HG02588 (cell line): ENCODE results near the gene ALDH9A1.
"Not testable (repeated sequence)": the region's sequence is repeated elsewhere in the genome, so short reads cannot be mapped to it uniquely, and the experiment has no call there.

ENCODE experiments used
- ATAC-seq: cut with Tn5 transposase; IDR thresholded peaks from one replicate; pipeline ENCODE4 v1.9.1; 2021; ENCODE audit warnings: mild to moderate bottlenecking, moderate library complexity; ENCODE audit not compliant: unreplicated experiment

Gene ALDH9A1

DNA sequence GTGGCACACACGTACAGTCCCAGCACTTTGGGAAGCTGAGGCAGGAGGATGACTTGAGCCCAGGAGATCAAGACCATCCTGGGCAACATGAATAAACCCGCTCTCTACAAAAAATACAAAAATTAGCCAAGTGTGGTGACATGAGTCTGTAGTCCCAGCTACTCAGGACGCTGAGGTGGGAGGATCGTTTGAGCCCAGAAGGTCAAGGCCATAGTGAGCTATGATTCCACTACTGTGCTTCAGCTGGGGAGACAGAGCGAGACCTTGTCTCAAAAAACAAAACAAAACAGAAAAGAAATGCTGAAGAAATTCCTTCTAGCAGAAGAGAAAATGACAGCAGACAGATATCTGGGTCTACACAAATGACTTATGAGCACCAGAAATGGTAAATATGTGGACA is 10.3 kb downstream of the ALDH9A1 start:
- ATAC-seq: no peak

GRCh38 chr1:165686971-165687433 is 11.4 kb downstream of the ALDH9A1 start:
- ATAC-seq: peak; percentile 22

DNA sequence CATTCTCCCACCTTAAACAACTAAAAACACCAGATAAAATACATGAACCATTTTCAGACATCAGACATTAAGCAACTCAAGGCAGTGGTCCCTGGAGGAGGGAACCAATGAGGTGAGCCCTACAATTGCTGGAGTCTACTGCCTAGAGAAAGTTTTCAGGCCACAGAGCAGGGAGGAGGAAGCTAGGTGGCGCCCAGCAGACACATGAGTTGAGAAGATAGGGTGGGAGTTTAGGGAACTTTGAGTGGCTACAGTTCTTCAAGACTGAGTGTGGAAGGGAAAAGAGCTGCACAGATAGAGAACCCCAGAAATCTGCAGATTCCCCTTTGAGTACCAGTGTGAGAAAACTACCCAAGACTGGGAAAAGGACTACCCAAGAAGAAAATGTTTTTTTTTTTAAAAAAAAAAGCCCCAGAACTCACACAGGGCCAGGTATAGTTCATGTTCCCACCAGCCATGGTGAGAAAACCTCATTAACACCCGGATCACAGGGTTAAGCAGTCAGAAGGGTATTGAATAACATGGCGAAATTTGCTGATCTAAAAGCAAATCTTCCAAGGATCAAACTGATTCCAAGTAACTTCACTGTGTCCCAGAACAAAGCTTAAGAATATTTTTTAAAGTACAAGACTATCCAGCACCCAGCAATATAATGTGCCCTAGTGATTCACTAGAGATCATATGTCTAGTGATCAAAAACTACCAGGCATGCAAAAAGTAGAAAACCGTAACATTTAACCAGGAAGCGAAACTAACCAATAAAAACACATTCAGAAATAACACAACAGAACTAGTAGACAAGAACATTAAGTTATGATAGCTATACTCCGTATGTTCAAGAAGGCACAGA is 12.0 kb downstream of the ALDH9A1 start:
- ATAC-seq: peak; percentile 55

GRCh38 chr1:165683848-165684485 is 14.4 kb downstream of the ALDH9A1 start:
- ATAC-seq: no peak

DNA sequence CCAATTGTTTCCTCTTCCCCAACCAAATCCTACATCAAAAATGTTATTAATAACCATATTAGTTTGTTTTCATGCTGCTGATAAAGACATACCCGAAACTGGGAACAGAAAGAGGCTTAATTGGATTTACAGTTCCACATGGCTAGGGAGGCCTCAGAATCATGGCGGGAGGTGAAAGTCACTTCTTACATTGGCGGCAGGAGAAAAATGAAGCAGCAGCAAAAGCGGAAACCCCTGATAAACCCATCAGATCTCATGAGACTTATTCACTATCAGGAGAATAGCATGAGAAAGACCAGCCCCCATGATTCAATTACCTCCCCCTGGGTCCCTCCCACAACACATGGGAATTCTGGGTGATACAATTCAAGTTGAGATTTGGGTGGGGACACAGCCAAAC is 17.6 kb downstream of the ALDH9A1 start:
- ATAC-seq: not testable (repeated sequence)

- ATAC-seq: no peak
These were observed 18.1 kb downstream of the ALDH9A1 start for GRCh38 chr1:165680303-165680702.

DNA sequence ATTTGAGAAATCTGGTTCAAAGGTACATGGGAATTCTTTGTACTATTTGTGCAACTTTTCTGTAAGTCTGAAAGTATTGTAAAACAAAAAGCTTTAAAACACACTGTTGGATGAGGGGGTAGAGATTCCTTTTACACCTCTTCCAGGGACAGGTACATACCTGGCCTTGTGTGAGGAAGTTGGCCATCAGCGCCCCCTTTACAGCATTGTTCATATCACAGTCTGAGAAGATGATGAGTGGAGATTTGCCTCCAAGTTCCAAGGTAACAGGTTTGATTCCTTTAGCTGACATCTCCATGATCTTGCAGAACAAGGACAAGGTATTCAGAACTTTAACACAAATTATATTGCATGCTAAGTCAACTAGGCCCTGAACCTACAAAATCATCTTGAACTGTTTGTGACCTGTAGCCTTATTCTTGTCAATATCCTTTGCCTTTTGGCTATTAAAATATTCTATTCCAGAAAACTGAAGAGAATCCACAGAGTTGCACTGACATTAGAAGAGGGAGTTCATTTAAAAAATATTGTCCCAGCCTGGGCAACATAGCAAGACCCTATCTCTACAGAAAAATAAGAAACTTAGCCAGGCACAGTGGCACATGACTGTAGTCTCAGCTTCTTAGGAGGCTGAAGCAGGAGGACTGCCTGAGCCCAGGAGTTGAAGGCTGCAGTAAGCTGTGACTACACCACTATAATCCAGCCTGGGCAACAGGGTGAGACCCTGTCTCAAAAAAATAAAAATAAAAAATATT is 18.9 kb downstream of the ALDH9A1 start:
- no peak for ATAC-seq

DNA sequence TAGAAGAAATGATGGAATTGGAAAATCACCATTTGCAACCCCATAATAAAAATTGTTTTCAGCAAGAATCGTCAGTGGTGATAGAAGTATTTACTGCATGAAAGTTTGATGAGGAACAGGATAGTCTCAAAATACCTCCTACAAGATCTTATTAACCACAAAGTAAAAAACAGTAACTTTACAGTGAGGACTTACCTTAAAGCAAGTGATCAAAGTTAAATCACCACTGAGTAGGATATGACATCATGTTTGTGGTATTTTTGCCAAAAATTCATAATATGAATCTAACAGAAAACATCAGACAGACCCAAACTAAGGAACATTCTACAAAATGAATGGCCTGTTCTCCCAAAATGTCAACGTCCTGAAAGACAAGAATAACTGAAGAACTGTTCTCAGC is 19.9 kb downstream of the ALDH9A1 start:
- no peak for ATAC-seq

- no peak for ATAC-seq
These were observed 22.6 kb downstream of the ALDH9A1 start for GRCh38 chr1:165675794-165676193.

DNA sequence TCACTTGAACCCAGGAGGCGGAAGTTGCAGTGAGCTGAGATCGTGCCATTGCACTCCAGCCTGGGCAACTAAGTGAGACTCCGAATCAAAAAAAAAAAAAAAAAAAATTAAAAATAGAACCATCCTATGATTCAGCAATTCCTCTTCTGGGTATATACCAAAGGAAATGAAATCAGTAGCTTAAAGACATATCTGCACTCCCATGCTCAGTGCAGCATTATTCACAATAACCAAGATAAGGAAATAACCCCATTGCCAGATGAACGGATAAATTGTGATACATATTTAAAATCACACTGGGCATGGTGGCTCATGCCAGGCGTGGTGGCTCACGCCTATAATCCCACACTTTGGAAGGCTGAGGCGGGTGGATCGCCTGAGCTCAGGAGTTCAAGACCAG is 23.8 kb downstream of the ALDH9A1 start:
- no peak for ATAC-seq

DNA sequence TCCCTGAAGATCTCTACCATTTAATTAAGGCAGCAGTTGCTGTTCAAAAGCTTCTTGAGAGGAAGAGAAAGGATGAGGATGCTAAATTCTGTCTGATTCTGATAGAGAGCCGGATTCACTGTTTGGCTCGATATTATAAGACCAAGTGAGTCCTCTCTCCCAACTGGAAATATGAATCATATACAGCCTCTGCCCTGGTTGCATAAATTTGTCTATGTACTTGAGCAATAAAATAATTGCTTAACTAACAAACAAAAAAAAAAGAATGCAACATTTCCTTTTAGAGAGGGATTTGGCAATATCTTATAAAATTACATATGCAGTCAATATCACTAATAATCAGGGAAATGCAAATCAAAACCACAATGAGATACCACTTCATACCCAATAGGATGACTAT is 26.8 kb downstream of the ALDH9A1 start:
- ATAC-seq: no peak

DNA sequence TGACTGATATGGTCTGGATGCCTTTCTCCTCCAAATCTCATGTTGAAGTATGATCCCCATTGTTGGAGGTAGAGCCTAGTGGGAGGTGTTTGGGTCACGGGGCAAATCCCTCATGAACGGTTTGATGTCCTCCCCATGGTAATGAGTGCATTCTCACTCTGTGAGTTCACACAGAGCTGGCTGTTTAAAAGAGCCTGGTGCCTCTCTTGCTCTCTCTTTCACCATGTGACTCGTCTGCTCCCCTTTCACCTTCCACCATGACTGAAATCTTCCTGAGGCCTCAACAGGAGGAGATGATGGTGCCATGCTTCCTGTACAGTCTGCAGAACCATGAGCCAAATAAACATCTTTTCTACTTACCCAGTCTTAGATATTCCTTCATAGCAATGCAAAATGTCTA is 30.2 kb downstream of the ALDH9A1 start:
- ATAC-seq: no peak

DNA sequence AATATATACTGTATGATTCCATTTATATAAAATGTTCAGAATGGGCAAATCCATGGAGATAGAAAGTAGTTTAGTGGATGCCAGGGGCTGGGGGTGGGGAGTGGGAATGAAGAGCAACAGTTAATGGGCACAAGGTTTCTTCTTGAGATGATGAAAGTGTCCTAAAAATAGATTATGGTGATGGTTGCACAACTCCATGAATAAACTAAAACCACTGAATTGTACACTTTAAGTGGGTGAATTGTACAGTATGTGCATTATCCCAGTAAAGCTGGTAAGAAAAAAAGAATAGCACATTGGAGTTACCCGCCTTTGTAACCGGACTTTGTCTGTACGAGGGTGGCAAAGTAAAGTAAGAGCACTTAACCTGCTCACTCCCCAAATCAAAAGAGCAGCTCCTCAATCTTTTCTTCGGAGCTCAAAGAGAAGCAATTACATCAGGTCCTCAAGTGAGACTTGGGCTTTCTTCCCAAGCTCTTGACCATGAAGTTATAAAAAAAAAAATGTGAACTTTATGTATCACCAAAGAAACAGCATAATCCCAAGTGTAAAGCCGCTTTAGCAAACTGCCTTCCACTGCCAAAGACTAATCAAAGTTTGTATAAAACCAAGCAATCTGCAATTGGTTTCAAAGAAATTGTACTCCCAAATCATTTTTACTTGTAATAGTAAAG is 32.1 kb downstream of the ALDH9A1 start:
- ATAC-seq: no peak

DNA sequence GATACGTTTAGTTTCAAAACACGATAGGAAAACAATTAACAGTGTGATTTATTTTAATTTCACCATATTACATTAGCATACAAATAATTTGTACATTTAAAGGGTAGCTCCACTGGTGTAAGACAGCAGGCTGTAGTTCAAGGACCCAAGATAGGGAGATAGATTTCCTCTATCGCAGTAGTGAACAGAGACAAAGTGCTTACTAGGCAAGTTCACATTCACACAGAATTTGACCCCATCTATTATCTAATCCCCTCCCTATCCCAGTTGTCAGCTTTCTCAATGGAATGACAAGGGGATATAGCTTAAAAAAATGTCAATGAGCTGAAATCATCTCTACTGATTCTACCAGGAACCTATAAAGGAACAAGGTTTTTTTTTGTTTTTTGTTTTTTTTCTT is 36.2 kb downstream of the ALDH9A1 start:
- ATAC-seq: no peak

GRCh38 chr1:165661703-165662102 is 36.7 kb downstream of the ALDH9A1 start:
- no peak for ATAC-seq

GRCh38 chr1:165659581-165659895 is 38.8 kb downstream of the ALDH9A1 start:
- ATAC-seq: no peak

- ATAC-seq: not testable (repeated sequence)
These were observed 39.4 kb downstream of the ALDH9A1 start for GRCh38 chr1:165658766-165659580.

- ATAC-seq: no peak
These were observed 47.3 kb downstream of the ALDH9A1 start for GRCh38 chr1:165650981-165651625.

GRCh38 chr1:165648919-165649572 is 49.3 kb downstream of the ALDH9A1 start:
- ATAC-seq: no peak
